Measurements from ENCODE around the gene CBY2.
A peak's percentile ranks its signal among the peaks of the same experiment; 100 is the strongest.
"Not testable (repeated sequence)": the region's sequence is repeated elsewhere in the genome, so short reads cannot be mapped to it uniquely, and the experiment has no call there.

CBY2 gene

GRCh38 chr13:45702088-45702487 is at the start of gene CBY2:
TSS of gene CBY2 (plus strand) at chr13:45702320. CDS start at chr13:45702391, 71 bp downstream.
- TF ChIP-seq ZNF274 (IDR thresholded peaks at IDR 0.05; ENCODE audit: low read depth, low read length) = no peak
- peak within 1 kb of the TSS; percentile 36; the same call in 1 of the 2 replicates for H3K4me3 ChIP-seq (ENCODE audit: low read length)

- no peak overlapping the region for H3K4me3 ChIP-seq (ENCODE audit: low read length)
- no peak for TF ChIP-seq ZNF274 (IDR thresholded peaks at IDR 0.05; ENCODE audit: low read depth, low read length)
These were observed 47.3 kb upstream of the CBY2 start for GRCh38 chr13:45654633-45655349.

- no peak for TF ChIP-seq ZNF274 (IDR thresholded peaks at IDR 0.05; ENCODE audit: low read depth, low read length)
- H3K4me3 ChIP-seq (ENCODE audit: low read length) = no peak overlapping the region
These were observed 43.4 kb upstream of the CBY2 start for GRCh38 chr13:45658586-45659235.

- H3K4me3 ChIP-seq (ENCODE audit: low read length) = no peak overlapping the region
- no peak for TF ChIP-seq ZNF274 (IDR thresholded peaks at IDR 0.05; ENCODE audit: low read depth, low read length)
These were observed 42.6 kb upstream of the CBY2 start for GRCh38 chr13:45659536-45659935.

- H3K4me3 ChIP-seq (ENCODE audit: low read length) = not testable (repeated sequence)
These were observed 41.7 kb upstream of the CBY2 start for GRCh38 chr13:45660458-45660857.

GRCh38 chr13:45662162-45662561 is 40.0 kb upstream of the CBY2 start:
- TF ChIP-seq ZNF274 (IDR thresholded peaks at IDR 0.05; ENCODE audit: low read depth, low read length) = no peak
- H3K4me3 ChIP-seq (ENCODE audit: low read length) = no peak overlapping the region

GRCh38 chr13:45662903-45663302 is 39.2 kb upstream of the CBY2 start:
- H3K4me3 ChIP-seq (ENCODE audit: low read length) = not testable (repeated sequence)

- H3K4me3 ChIP-seq (ENCODE audit: low read length) = not testable (repeated sequence)
These were observed 32.5 kb upstream of the CBY2 start for GRCh38 chr13:45669626-45670025.

GRCh38 chr13:45670189-45670885 is 31.8 kb upstream of the CBY2 start:
- TF ChIP-seq ZNF274 (IDR thresholded peaks at IDR 0.05; ENCODE audit: low read depth, low read length) = no peak
- H3K4me3 ChIP-seq (ENCODE audit: low read length) = no peak overlapping the region

GRCh38 chr13:45674908-45675307 is 27.2 kb upstream of the CBY2 start:
- no peak for TF ChIP-seq ZNF274 (IDR thresholded peaks at IDR 0.05; ENCODE audit: low read depth, low read length)
- H3K4me3 ChIP-seq (ENCODE audit: low read length) = no peak overlapping the region

- TF ChIP-seq ZNF274 (IDR thresholded peaks at IDR 0.05; ENCODE audit: low read depth, low read length) = no peak
- no peak overlapping the region for H3K4me3 ChIP-seq (ENCODE audit: low read length)
These were observed 23.8 kb upstream of the CBY2 start for GRCh38 chr13:45678282-45678681.

GRCh38 chr13:45681113-45681512 is 21.0 kb upstream of the CBY2 start:
- no peak overlapping the region for H3K4me3 ChIP-seq (ENCODE audit: low read length)
- TF ChIP-seq ZNF274 (IDR thresholded peaks at IDR 0.05; ENCODE audit: low read depth, low read length) = no peak

- TF ChIP-seq ZNF274 (IDR thresholded peaks at IDR 0.05; ENCODE audit: low read depth, low read length) = no peak
- no peak overlapping the region for H3K4me3 ChIP-seq (ENCODE audit: low read length)
These were observed 19.6 kb upstream of the CBY2 start for GRCh38 chr13:45682494-45683008.

GRCh38 chr13:45683701-45684100 is 18.4 kb upstream of the CBY2 start:
- no peak for TF ChIP-seq ZNF274 (IDR thresholded peaks at IDR 0.05; ENCODE audit: low read depth, low read length)
- no peak overlapping the region for H3K4me3 ChIP-seq (ENCODE audit: low read length)

GRCh38 chr13:45688577-45688976 is 13.5 kb upstream of the CBY2 start:
- H3K4me3 ChIP-seq (ENCODE audit: low read length) = no peak overlapping the region
- TF ChIP-seq ZNF274 (IDR thresholded peaks at IDR 0.05; ENCODE audit: low read depth, low read length) = no peak

Measured in GM08714 (cell line).